Thoracic aorta (tissue), 2 donors: ENCODE data around the gene RBM38. TPM values are rescaled to one million over a fixed set of nuclear protein-coding genes. Genes with fewer than 3 reads are reported as not detected.

ENCODE experiments used
- ATAC-seq: fragments of 150-250 bp; one replicate; pipeline ENCODE4 v1.8.0; 2017; ENCODE audit warnings: low read depth; ENCODE audit not compliant: insufficient number of reproducible peaks, low FRiP score
- DNase-seq: peaks from one replicate; pipeline ENCODE4 v3.0.0-alpha.2; 2020; ENCODE audit warnings: low spot score
- H3K27ac ChIP-seq, 2 donors: fragments of 200-600 bp; sonication (generic); 1 replicate in 1 of 2; 2 replicates in 1 of 2; pipeline ENCODE4 v1.5.1; 2016; ENCODE audit warnings: mild to moderate bottlenecking in 2 of 2, moderate library complexity in 2 of 2
- H3K27me3 ChIP-seq: fragments of 200-600 bp; sonication (generic); replicated peaks from 2 replicates; pipeline ENCODE4 v1.6.0; 2016; ENCODE audit warnings: mild to moderate bottlenecking; ENCODE audit not compliant: insufficient read depth
- H3K36me3 ChIP-seq: fragments of 200-600 bp; sonication (generic); one replicate; pipeline ENCODE4 v1.5.1; 2016
- H3K4me1 ChIP-seq, 2 donors: fragments of 200-600 bp; sonication (generic); 1 replicate in 1 of 2; 2 replicates in 1 of 2; pipeline versions ENCODE4 v1.5.1 to v1.6.0; 2016; ENCODE audit warnings: low read depth in 2 of 2, mild to moderate bottlenecking in 1 of 2; ENCODE audit not compliant: control insufficient read depth in 1 of 2
- H3K4me3 ChIP-seq: fragments of 200-600 bp; sonication (generic); 2 replicates; pipeline ENCODE4 v1.5.1; 2016; ENCODE audit warnings: mild to moderate bottlenecking
- H3K9me3 ChIP-seq: fragments of 200-600 bp; sonication (generic); 2 replicates; pipeline ENCODE4 v1.5.1; 2016
- CTCF ChIP-seq: fragments of 200-600 bp; sonication (generic); IDR thresholded peaks from one replicate; pipeline ENCODE4 v1.5.1; 2019; ENCODE audit warnings: antibody characterized with exemption
- total RNA-seq, 2 donors: library from RNA; depleted of rRNA; stranded (reverse); fragments of >200 nt; gene quantifications; one replicate each; pipeline versions ENCODE4 v1.1.0 to v1.2.3, GENCODE V29; 2016

The RBM38 gene
- total RNA-seq, 2 donors from 2014 or later: 9.6 to 24.8 TPM

GRCh38 chr20:57372157-57372556 is 19.0 kb upstream of the RBM38 start:
- DNase-seq (no peak), ATAC-seq (no peak)
- no peak for TF ChIP-seq CTCF
- no peak overlapping the region for H3K4me3 ChIP-seq
- H3K4me1 ChIP-seq: no peaks in the 10 kb centered on the region
- no peak overlapping the region for H3K27ac ChIP-seq
- H3K27me3 ChIP-seq: no peaks in the 10 kb centered on the region
- peaks cover 67% of the 10 kb centered on the region for H3K36me3 ChIP-seq
- H3K9me3 ChIP-seq: no peaks in the 10 kb centered on the region

GRCh38 chr20:57372581-57373350 is 18.4 kb upstream of the RBM38 start:
- H3K4me3 ChIP-seq: no peak overlapping the region
- no peaks in the 10 kb centered on the region for H3K4me1 ChIP-seq
- H3K27ac ChIP-seq: no peak overlapping the region
- no peak for TF ChIP-seq CTCF
- ATAC-seq: no peak
- DNase-seq: no peak
- H3K9me3 ChIP-seq: no peaks in the 10 kb centered on the region
- H3K36me3 ChIP-seq: peaks cover 67% of the 10 kb centered on the region
- no peaks in the 10 kb centered on the region for H3K27me3 ChIP-seq

GRCh38 chr20:57374343-57374930 is 16.8 kb upstream of the RBM38 start:
- no peaks in the 10 kb centered on the region for H3K9me3 ChIP-seq
- ATAC-seq: no peak
- H3K36me3 ChIP-seq: peaks cover 57% of the 10 kb centered on the region
- H3K27me3 ChIP-seq: no peaks in the 10 kb centered on the region
- no peak overlapping the region for H3K4me3 ChIP-seq
- no peak overlapping the region for H3K27ac ChIP-seq
- no peak for DNase-seq
- no peak for TF ChIP-seq CTCF
- H3K4me1 ChIP-seq: no peaks in the 10 kb centered on the region

GRCh38 chr20:57374931-57375651 is 16.1 kb upstream of the RBM38 start:
- H3K9me3 ChIP-seq: no peaks in the 10 kb centered on the region
- peak overlapping the region; percentile 11 for H3K4me3 ChIP-seq
- no peaks in the 10 kb centered on the region for H3K4me1 ChIP-seq
- no peak overlapping the region for H3K27ac ChIP-seq
- no peak for TF ChIP-seq CTCF
- DNase-seq (no peak), ATAC-seq (no peak)
- peaks cover 50% of the 10 kb centered on the region for H3K36me3 ChIP-seq
- no peaks in the 10 kb centered on the region for H3K27me3 ChIP-seq

- ATAC-seq (no peak), DNase-seq (no peak)
- no peak overlapping the region for H3K27ac ChIP-seq
- no peaks in the 10 kb centered on the region for H3K9me3 ChIP-seq
- TF ChIP-seq CTCF: no peak
- H3K27me3 ChIP-seq: no peaks in the 10 kb centered on the region
- H3K4me3 ChIP-seq: peak overlapping the region; percentile 11
- H3K4me1 ChIP-seq: no peaks in the 10 kb centered on the region
- H3K36me3 ChIP-seq: peaks cover 44% of the 10 kb centered on the region
Measured at GRCh38 chr20:57375652-57376230, 15.5 kb upstream of the RBM38 start.
